ENCODE results near the gene MARCO.

- TF ChIP-seq CTCF (optimal IDR thresholded peaks at IDR 0.05 in 1 of 3, IDR thresholded peaks at IDR 0.05 in 1 of 3, conservative IDR thresholded peaks at IDR 0.05 in 1 of 3; ENCODE audit: extremely low read depth in 1 of 3, insufficient read depth in 2 of 3, low read length in 3 of 3): no peak
- no peak for TF ChIP-seq EZH2 (IDR thresholded peaks at IDR 0.05; ENCODE audit: low read length)
Observed at GRCh38 chr2:118911936-118912335, 30.1 kb upstream of the MARCO start.

All from keratinocyte (primary cell).